ENCODE data around the gene MRPS34. TPM values are rescaled to one million over a fixed set of nuclear protein-coding genes. Genes with fewer than 3 reads are reported as not detected.

MRPS34 gene
- total RNA-seq, 4 donors from 2014 or later, result 34.1 to 62.4 (median 57.2) TPM

DNA sequence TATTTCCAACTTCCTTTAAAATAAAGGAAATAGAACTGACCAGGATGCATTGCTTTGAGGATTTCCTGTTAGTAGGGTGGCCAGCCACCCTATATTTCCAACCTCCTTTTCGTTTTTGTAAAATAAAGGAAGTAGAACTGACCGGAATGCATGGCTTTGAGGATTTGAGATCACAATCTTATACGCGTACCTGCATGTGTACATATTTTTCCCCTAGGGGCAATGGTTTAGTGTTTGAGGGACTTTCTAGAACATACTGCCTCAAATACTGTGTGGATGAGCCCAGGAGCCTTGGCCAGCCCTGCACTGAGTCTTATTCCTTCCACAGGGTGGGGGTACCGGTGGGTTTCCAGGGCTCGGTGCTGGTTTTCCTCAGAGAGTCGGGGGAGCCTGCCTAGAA, 41.3 kb downstream of the MRPS34 start:
- TF ChIP-seq CTCF (IDR thresholded peaks at IDR 0.05; ENCODE audit: low read depth), result no peak

DNA sequence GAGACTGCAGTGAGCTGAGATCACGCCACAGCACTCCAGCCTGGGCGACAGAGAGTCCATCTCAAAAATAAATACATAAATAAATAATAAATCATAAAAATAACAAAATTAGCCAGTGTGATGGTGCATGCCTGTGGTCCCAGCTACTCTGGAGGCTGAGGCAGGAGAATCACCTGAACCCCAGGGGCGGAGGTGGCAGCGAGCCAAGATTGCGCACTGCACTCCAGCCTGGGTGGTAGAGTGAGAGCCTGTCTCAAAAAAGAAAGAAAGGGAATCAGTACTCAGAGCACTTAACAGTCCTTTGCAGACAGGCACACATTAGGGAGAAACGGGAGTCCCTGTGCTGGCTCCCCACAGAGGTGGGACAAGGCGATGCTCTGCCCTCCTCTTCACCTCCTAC, 41.9 kb downstream of the MRPS34 start:
- no peak for TF ChIP-seq CTCF (IDR thresholded peaks at IDR 0.05; ENCODE audit: low read depth)

- no peak for TF ChIP-seq CTCF (IDR thresholded peaks at IDR 0.05; ENCODE audit: low read depth)
Measured at GRCh38 chr16:1729445-1729844, 43.5 kb downstream of the MRPS34 start.

DNA sequence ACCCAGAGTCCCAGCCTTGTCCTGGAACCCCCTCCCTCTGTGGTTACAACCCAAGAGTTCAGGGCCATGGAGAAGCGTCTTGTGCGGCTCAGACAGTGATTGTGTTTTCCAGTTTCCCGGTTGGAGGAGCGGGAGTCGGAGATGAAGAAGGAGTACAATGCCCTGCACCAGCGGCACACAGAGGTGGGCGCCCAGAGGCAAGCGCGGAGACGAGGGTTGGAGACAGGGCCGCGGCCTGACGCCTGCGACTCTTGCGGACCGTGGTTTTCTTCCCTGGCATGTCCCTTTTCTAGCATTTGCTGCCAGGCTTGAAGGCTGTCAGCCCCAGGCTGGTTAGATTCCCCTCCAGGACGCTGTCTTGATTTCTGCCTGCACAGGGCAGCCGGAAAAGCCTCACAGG, 43.9 kb downstream of the MRPS34 start:
- TF ChIP-seq CTCF (IDR thresholded peaks at IDR 0.05; ENCODE audit: low read depth), result no peak

GRCh38 chr16:1727651-1728624, 45.0 kb downstream of the MRPS34 start:
- no peak for TF ChIP-seq CTCF (IDR thresholded peaks at IDR 0.05; ENCODE audit: low read depth)

DNA sequence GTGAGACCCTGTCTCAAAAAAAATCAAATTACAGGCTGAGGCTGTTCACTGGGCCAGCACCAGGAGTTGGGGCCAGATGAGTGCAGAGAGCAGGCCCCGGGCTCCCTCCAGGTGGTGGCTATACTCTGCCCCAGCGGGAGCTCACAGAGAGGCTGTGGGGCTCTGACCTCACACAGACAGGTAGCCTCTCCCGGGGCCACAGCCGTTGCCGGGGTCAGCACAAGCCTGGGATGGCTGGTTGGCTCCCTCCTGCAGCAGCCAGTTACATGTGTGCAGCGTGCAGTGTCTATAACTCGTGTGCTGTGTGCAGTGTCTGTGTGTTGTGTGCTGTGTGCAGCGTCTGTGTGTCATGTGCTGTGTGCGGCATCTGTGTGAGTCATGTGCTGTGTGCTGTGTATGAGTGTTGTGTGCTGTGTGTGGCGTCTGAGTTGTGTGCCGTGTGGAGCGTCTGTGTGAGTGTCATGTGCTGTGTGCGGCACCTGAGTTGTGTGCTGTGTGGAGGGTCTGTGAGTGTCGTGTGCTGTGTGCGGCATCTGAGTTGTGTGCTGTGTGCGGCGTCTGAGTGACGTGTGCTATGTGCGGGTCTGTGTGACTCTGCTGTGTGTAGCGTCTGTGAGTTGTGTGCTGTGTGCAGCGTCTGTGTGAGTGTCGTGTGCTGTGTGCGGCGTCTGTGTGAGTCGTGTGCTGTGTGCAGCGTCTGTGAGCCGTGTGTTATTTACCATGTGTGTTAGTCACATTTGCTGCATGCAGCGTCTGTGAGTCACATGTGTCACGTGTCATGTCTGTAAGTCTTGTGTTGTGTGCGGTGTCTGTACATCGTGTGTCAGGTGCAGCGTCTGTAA, 46.1 kb downstream of the MRPS34 start:
- no peak for TF ChIP-seq CTCF (IDR thresholded peaks at IDR 0.05; ENCODE audit: low read depth)

GRCh38 chr16:1724491-1724890, 48.4 kb downstream of the MRPS34 start:
- TF ChIP-seq CTCF (IDR thresholded peaks at IDR 0.05; ENCODE audit: low read depth), result no peak

Measured in subcutaneous adipose tissue (tissue), 4 donors.